HCT116 (cell line): ENCODE data around the gene SPEN. TPM values are rescaled to one million over a fixed set of nuclear protein-coding genes. Genes with fewer than 3 reads are reported as not detected.

ENCODE experiments used
- ATAC-seq: fragments of 200-7000 bp; cut with Tn5 transposase; 2 replicates; pipeline ENCODE4 v1.9.1; 2020; ENCODE audit warnings: mild to moderate bottlenecking, moderate library complexity
- BruUV-seq: library from RNA; stranded (reverse); fragments of 400-500 nt; replicated peaks from 2 replicates; lab custom pipeline; 2021; lab: Mats Ljungman, UMichigan
- CTCF ChIA-PET: fragments of 300-600 bp; sonication (Branson Sonifier 250); formaldehyde crosslinking; loops from one replicate; lab custom pipeline; 2021; ENCODE audit warnings: antibody characterized with exemption; lab: Charles Lee
- POLR2A ChIA-PET: fragments of 300-600, 350-600 bp; sonication (Branson Sonifier 250); formaldehyde crosslinking; loops from one replicate; lab custom pipeline; 2021; ENCODE audit warnings: antibody characterized with exemption; lab: Charles Lee
- RAD21 ChIA-PET, 2 experiments: fragments of 300-600 bp; sonication (Branson Sonifier 250); formaldehyde crosslinking; loops; one replicate each; lab custom pipeline; 2023; ENCODE audit warnings: low total read pairs in 2 of 2; ENCODE audit not compliant: uncharacterized antibody in 2 of 2, unreplicated experiment in 2 of 2, low non-redundant PET in 1 of 2; lab: Charles Lee
- DNase-seq: peaks from one replicate; pipeline ENCODE4 v3.0.0-alpha.2; 2010; ENCODE audit warnings: low read depth, low spot score
- H2AFZ ChIP-seq: fragments of 200-600 bp; shearing (Covaris generic), sonication (generic); 2 replicates; pipeline ENCODE4 v1.6.1; 2017; ENCODE audit warnings: low read depth, mixed run types, mixed read lengths, antibody characterized with exemption, low read length; ENCODE audit not compliant: poor library complexity, severe bottlenecking
- H3K27ac ChIP-seq: 2 replicates; pipeline ENCODE4 v1.5.1; 2012; ENCODE audit warnings: low read depth, low read length
- H3K27me3 ChIP-seq: fragments of 200-600 bp; sonication (generic); 2 replicates; pipeline ENCODE4 v1.6.1; 2016; ENCODE audit warnings: mixed run types, low read length, mixed read lengths; ENCODE audit not compliant: insufficient read depth
- H3K36me3 ChIP-seq, 2 experiments: fragments of 200-500 bp in 1 of 2; fragments of 200-600 bp in 1 of 2; sonication (Bioruptor generic) in 1 of 2; sonication (generic) in 1 of 2; 2 replicates each; pipeline versions ENCODE4 v1.5.1 to v1.6.1; 2014 to 2016; ENCODE audit warnings: low read length in 2 of 2, inconsistent platforms in 1 of 2, mixed read lengths in 1 of 2, mixed run types in 1 of 2; ENCODE audit not compliant: insufficient read depth in 2 of 2, control insufficient read depth in 1 of 2
- H3K4me1 ChIP-seq, 2 experiments: fragments of 200-600 bp in 1 of 2; sonication (generic) in 1 of 2; 2 replicates each; pipeline versions ENCODE4 v1.5.1 to v1.6.1; 2012 to 2017; ENCODE audit warnings: low read length in 2 of 2, inconsistent platforms in 1 of 2, mild to moderate bottlenecking in 1 of 2, mixed read lengths in 1 of 2, mixed run types in 1 of 2, moderate library complexity in 1 of 2; ENCODE audit not compliant: insufficient read depth in 2 of 2, control insufficient read depth in 1 of 2
- H3K4me2 ChIP-seq: fragments of 200-600 bp; sonication (generic); 2 replicates; pipeline ENCODE4 v1.6.1; 2017; ENCODE audit warnings: mixed run types, low read length, mixed read lengths
- H3K4me3 ChIP-seq, 2 experiments: fragments of 200-600 bp in 1 of 2; sonication (generic) in 1 of 2; replicated peaks in 1 of 2; 2 replicates each; pipeline ENCODE4 v1.5.1; 2011 to 2016; ENCODE audit warnings: low read length in 2 of 2, control low read depth in 1 of 2, low read depth in 1 of 2, mild to moderate bottlenecking in 1 of 2, mixed read lengths in 1 of 2, mixed run types in 1 of 2
- H3K79me2 ChIP-seq: fragments of 200-600 bp; sonication (generic); 2 replicates; pipeline ENCODE4 v1.6.1; 2017; ENCODE audit warnings: mild to moderate bottlenecking, mixed run types, low read length, moderate library complexity, mixed read lengths; ENCODE audit not compliant: insufficient read depth
- H3K9ac ChIP-seq: fragments of 200-600 bp; sonication (generic); 2 replicates; pipeline ENCODE4 v1.6.1; 2016; ENCODE audit warnings: low read length, mixed read lengths
- H3K9me2 ChIP-seq: fragments of 200-600 bp; sonication (generic), shearing (Covaris generic); 2 replicates; pipeline ENCODE4 v1.6.1; 2017; ENCODE audit warnings: mixed run types, mild to moderate bottlenecking, moderate library complexity; ENCODE audit not compliant: insufficient read depth
- H3K9me3 ChIP-seq, 2 experiments: fragments of 200-500 bp in 1 of 2; fragments of 200-600 bp in 1 of 2; sonication (Bioruptor generic) in 1 of 2; sonication (generic) in 1 of 2; 2 replicates each; pipeline ENCODE4 v1.6.1; 2014 to 2017; ENCODE audit warnings: low read length in 2 of 2, mixed read lengths in 2 of 2, inconsistent platforms in 1 of 2, low read depth in 1 of 2, mild to moderate bottlenecking in 1 of 2, mixed run types in 1 of 2, moderate library complexity in 1 of 2; ENCODE audit not compliant: control insufficient read depth in 1 of 2, insufficient read depth in 1 of 2
- H4K20me1 ChIP-seq: fragments of 200-600 bp; sonication (generic), shearing (Covaris generic); 2 replicates; pipeline ENCODE4 v1.6.1; 2017; ENCODE audit warnings: mixed run types, mild to moderate bottlenecking, moderate library complexity; ENCODE audit not compliant: insufficient read depth
- ELF1 ChIP-seq: IDR thresholded peaks from 2 replicates; pipeline ENCODE4 v1.6.1; 2012; ENCODE audit warnings: low read depth, borderline replicate concordance
- EZH2phosphoT487 ChIP-seq: fragments of 200-600 bp; IDR thresholded peaks from 2 replicates; pipeline ENCODE4 v1.6.1; 2018; ENCODE audit warnings: antibody characterized with exemption, borderline replicate concordance
- POLR2A ChIP-seq: IDR thresholded peaks from 2 replicates; pipeline ENCODE4 v1.7.0; 2011; ENCODE audit warnings: borderline replicate concordance; ENCODE audit not compliant: insufficient read depth, insufficient read length; ENCODE audit errors: extremely low read depth
- POLR2AphosphoS5 ChIP-seq: IDR thresholded peaks from 2 replicates; pipeline ENCODE4 v1.6.1; 2011; ENCODE audit warnings: mild to moderate bottlenecking, low read depth, low read length, moderate library complexity
- YY1 ChIP-seq: IDR thresholded peaks from 2 replicates; pipeline ENCODE4 v1.6.1; 2011; ENCODE audit warnings: low read length, low read depth, moderate library complexity, mild to moderate bottlenecking; ENCODE audit not compliant: insufficient replicate concordance; ENCODE audit errors: extremely low read depth
- intact Hi-C: fragments of 100-400 bp; cut with micrococcal nuclease; formaldehyde crosslinking; loops from 2 replicates; pipeline ENCODE4 v1.10.0; 2022
- total RNA-seq: library from RNA; stranded (reverse); gene quantifications from one replicate; pipeline ENCODE4 v1.2.1, GENCODE V29; 2021; ENCODE audit not compliant: unreplicated experiment
- TF ChIP-seq, protein P1 (sequence below): IDR thresholded peaks from 2 replicates; pipeline ENCODE4 v1.6.1; 2012

SPEN gene
- total RNA-seq, 1 experiment from 2014 or later: 58.6 TPM

DNA sequence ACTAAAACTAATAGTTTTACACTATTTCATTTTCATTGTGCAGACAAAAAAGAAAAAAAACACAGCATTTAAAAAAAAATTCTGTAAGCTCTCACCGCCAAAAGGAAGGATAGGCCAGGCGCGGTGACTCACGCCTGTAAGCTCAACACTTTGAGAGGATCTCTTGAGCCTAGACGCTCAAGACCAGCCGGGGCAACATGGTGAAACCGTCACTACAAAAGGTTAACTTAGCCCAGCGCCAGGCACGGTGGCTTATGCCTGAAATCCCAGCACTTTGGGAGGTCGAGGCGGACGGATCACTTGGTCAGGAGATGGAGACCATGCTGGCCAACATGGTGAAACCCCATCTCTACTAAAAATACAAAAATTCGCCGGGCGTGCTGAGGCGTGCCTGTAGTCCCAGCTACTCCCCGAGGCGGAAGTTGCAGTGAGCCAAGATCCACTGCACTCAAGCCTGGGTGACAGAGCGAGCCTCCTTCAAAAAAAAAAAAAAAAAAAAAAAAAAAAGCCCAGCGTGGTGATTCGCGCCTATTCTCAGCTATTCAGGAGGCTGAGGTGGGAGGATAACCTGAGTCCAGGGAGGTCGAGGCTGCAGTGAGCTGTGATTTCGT is 14.3 kb upstream of the SPEN start:
- Histone ChIP-seq H3K9me3 (no peaks in the 10 kb centered on the region), H3K79me2 (no peaks in the 10 kb centered on the region), H3K36me3 (no peaks in the 10 kb centered on the region), H3K4me2 (peak overlapping the region; percentile 83), H3K9ac (peak overlapping the region; percentile 87), H2AFZ (no peak overlapping the region), H4K20me1 (no peaks in the 10 kb centered on the region), H3K4me3 (peak overlapping the region; percentile 57 to 67), H3K4me1 (peaks cover 17 to 57% of the 10 kb centered on the region in 2 experiments), H3K9me2 (no peaks in the 10 kb centered on the region), H3K27ac (peak overlapping the region; percentile 99), H3K27me3 (no peaks in the 10 kb centered on the region)
- ChIA-PET POLR2A (interaction anchor here (0.7 to 2.4 kb wide), 12 partner anchors 10 to 118 kb away, joined by 3 to 13 read pairs (median 4); partner anchors contain the start of genes SPEN and UQCRHL), RAD21 (interaction anchor here (0.6 to 0.7 kb wide), 3 partner anchors 8 to 280 kb away, joined by 3 to 5 read pairs (median 3); no protein-coding TSS in a partner anchor), CTCF (interaction anchor here (1.9 to 3.4 kb wide), 2 partner anchors 10 to 18 kb away, joined by 7 to 33 read pairs; no protein-coding TSS in a partner anchor)
- intact Hi-C loops: no loop called here
- no peak for ATAC-seq
- TF ChIP-seq POLR2A (no peak), YY1 (peak; percentile 11), POLR2AphosphoS5 (peak; percentile 54), EZH2phosphoT487 (no peak)
- peak; percentile 47 for DNase-seq
- BruUV-seq: no TSS peak

DNA sequence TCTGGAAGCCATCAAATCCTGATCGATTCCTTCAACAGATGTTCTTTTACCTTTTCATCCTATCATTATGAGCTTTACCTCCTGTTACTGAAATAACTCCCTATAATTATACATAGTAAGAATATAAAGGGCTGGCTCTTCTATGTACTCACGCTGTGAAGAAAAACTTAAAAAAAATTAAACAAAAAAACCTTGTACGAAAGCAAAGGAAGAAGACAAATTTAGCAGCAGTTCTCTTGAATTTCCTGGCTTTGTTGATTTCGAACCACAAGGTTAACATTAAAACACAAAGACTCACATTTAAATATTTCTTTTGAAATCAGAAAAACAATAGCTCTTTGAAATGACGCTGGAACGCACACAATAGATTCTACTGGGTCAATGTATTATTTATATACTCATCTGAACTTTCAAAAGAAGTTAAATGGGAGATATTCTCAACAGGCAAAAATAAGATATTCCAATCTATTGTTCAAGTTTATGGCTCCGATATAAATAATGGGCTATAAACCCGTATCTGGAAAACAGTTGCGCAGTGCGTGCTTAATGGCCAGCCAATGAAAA is 13.6 kb upstream of the SPEN start:
- Histone ChIP-seq H3K4me2 (peak overlapping the region; percentile 83), H3K9ac (peak overlapping the region; percentile 87), H3K79me2 (no peaks in the 10 kb centered on the region), H3K27ac (peak overlapping the region; percentile 99), H3K36me3 (no peaks in the 10 kb centered on the region), H3K9me3 (no peaks in the 10 kb centered on the region), H3K4me3 (peak overlapping the region; percentile 57 to 67), H3K4me1 (peaks cover 17 to 57% of the 10 kb centered on the region in 2 experiments), H3K27me3 (no peaks in the 10 kb centered on the region), H3K9me2 (no peaks in the 10 kb centered on the region), H4K20me1 (no peaks in the 10 kb centered on the region), H2AFZ (peak overlapping the region; percentile 87)
- ChIA-PET RAD21 (interaction anchor here in 1 of 2 experiments (0.7 kb wide), 1 partner anchor 11 kb away, joined by 3 read pairs; no protein-coding TSS in a partner anchor), POLR2A (interaction anchor here (0.8 to 2.4 kb wide), 9 partner anchors 10 to 42 kb away, joined by 3 to 13 read pairs (median 6); partner anchors contain the start of genes SPEN and UQCRHL), CTCF (interaction anchor here (1.9 to 3.4 kb wide), 2 partner anchors 11 to 18 kb away, joined by 7 to 33 read pairs; no protein-coding TSS in a partner anchor)
- intact Hi-C loops: loop anchor here (1.0 to 2.0 kb wide), 2 partner anchors 15 to 35 kb away; no protein-coding TSS in a partner anchor
- ATAC-seq (no peak), DNase-seq (no peak)
- no TSS peak for BruUV-seq
- TF ChIP-seq, protein P1, sequence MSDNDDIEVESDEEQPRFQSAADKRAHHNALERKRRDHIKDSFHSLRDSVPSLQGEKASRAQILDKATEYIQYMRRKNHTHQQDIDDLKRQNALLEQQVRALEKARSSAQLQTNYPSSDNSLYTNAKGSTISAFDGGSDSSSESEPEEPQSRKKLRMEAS: no peak
- TF ChIP-seq ELF1 (no peak), EZH2phosphoT487 (no peak), POLR2AphosphoS5 (0 out of 2 replicates have a peak, but pooled peaks have one; percentile 43)
